NK-92 (cell line): ENCODE results near the gene UCN3.
"Not testable (repeated sequence)": the region's sequence is repeated elsewhere in the genome, so short reads cannot be mapped to it uniquely, and the experiment has no call there.

Experiments used
- DNase-seq: peaks from one replicate; lab custom pipeline; 2025; ENCODE audit not compliant: unreplicated experiment; lab: John Stamatoyannopoulos, UW

UCN3 gene

DNA sequence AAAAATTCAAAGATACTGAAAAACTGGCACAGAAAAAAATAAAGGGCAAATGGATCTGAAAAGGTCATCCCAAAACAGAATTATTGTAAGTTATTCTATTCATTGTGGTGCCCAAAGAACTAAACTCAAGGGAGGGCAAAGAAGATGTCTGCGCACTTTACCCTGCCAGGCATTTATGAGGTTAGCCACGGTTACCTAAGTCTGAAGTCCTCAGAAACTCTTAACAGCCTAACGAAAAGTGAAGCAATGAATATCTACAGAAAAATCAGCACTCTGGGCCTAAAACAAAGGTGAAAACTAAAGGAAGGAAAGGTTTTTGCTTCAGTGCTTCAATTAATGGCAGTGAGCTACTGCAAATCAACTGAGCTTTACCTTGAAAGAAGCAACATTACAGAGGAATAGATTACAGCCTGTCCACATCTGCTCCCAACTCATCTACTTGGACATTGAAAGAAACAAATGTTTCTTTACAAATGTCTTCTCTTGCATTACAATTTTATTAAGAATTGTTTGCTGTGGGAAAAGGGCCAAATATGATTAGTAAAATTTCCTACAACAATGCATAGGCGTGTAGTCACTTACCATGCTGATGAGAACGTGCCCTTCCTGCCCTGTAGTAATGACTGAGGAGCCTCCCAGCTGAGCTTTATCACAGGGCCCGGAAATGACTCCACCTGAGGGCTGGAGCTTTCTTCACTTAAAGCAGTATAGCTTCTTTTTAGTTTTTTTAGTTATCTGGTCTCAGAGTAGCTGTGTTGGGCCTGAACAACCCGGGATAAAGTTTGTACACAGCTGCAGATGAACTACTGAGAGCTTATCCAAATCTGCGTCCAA, 39.7 kb downstream of the UCN3 start, which contains the start of gene TUBAL3:
Gene TUBAL3 (minus strand): TSS at position 621 of the 834 bp plus-strand sequence. CDS start 36 bp downstream, at position 585.
- no peak for DNase-seq

GRCh38 chr10:5406918-5407317, 42.2 kb downstream of the UCN3 start:
- no peak for DNase-seq

- not testable (repeated sequence) for DNase-seq
Observed at GRCh38 chr10:5410787-5411186, 46.0 kb downstream of the UCN3 start.

DNA sequence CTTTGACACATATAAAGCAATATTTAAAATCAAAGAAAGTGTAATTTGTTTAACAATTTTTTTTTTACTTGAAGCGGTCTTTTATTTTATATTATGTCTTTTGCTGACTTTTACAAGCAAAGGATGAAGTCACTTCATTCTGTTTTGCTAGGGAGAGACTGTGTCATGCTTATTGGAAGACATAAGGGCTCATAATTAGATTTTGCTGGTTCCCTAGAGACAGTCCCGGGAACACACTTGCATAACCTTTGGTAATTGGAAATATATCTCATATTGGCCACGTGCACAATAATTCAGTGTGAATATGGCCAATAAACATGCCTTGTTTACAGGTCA, 47.1 kb downstream of the UCN3 start:
- DNase-seq, result no peak

DNA sequence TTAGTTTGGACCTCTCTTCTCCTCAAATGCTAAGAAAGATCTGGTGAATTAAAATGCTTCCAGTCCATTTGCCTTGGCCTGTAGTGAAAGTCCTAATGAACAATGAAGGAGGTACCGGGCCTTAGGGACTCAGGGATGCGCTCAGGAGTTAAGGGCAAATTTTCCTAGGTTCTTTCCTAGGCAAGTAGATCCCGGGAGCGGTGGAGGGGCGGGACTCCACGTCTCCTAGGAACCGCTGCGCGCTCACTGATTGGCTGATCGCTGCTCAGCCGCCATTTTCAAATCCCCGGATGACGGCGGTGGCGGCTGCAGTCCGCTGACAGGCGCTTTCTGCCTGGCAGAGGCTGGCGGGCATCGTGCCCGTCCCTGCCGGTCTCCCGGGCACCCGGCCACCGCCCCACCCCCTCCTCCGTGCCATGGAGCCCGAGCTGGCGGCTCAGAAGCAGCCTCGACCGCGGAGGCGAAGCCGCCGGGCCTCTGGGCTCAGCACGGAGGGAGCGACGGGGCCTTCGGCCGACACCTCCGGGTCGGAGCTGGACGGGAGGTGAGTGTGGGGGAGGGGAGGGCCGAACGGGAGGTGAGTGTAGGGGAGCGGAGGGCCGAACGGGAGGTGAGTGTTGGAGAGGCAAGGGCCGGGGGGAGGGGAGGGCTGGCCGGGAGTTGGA, 47.6 kb downstream of the UCN3 start, which contains the start of gene NET1:
Gene NET1 (plus strand): TSS at position 281 of the 665 bp plus-strand sequence. CDS start 136 bp downstream, at position 417.
- DNase-seq, result no peak

GRCh38 chr10:5413012-5413938, 48.5 kb downstream of the UCN3 start:
- no peak for DNase-seq

GRCh38 chr10:5416981-5417380, 52.2 kb downstream of the UCN3 start:
- DNase-seq, result no peak

- DNase-seq, result no peak
Observed at GRCh38 chr10:5418584-5418983, 53.8 kb downstream of the UCN3 start.

DNA sequence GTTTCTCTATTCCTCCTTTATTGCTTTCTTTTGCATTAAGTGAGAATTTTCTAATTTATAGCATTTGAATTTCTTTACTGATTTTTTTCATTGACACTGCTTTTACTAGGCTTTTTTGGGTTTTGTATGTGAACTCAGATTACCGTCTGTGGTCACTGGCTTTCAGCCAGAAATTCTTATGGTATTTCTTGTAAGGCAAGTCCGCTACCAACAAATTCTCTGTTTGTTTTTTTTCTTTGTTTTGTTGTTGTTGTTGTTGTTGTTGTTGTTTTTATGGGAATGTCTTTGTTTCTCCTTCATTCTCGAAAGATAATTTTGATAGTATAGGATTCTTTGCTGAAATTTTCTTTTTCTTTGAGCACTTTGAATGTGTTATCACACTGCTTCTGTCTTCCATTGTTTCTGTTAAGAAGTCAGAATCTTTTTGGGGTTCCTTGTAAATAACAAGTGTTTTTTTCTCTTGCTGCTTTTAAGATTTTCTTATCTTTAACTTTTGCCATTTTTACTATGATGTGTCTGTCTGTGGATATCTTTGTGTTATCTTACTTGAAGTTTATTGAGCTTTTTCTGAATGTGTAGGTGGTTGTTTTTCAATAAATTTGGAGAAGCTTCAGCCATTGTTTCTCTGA, 54.8 kb downstream of the UCN3 start:
- DNase-seq, result no peak

DNA sequence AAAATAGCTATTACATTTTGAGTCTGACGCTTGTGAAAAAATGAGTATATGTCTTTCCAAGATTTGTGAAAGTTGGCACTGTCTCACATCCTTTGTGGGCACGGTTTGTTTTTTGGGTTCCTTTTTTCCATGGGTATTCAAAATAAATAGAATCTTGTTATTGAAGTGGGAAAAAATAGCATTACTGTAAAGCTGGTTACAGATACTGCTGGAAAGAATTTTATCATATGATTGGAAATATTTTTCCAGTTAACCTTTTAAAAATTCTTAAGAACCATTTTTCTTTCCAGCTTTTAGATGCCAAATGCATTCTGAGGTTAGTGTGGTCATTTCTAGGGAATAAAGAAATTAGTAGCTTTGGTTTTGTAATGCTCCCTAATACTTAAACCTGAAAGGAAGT, 59.0 kb downstream of the UCN3 start:
- DNase-seq, result no peak
